ENCODE data around the gene CES4A. TPM values are rescaled to one million over a fixed set of nuclear protein-coding genes. Genes with fewer than 3 reads are reported as not detected.

Gene CES4A
- total and polyA plus RNA-seq, 9 of the 15 experiments (the other 6 are each of a cell fraction or from before 2014, with no cell fraction given), result 0.09 to 0.13 (median 0.11) TPM; not detected in 6

DNA sequence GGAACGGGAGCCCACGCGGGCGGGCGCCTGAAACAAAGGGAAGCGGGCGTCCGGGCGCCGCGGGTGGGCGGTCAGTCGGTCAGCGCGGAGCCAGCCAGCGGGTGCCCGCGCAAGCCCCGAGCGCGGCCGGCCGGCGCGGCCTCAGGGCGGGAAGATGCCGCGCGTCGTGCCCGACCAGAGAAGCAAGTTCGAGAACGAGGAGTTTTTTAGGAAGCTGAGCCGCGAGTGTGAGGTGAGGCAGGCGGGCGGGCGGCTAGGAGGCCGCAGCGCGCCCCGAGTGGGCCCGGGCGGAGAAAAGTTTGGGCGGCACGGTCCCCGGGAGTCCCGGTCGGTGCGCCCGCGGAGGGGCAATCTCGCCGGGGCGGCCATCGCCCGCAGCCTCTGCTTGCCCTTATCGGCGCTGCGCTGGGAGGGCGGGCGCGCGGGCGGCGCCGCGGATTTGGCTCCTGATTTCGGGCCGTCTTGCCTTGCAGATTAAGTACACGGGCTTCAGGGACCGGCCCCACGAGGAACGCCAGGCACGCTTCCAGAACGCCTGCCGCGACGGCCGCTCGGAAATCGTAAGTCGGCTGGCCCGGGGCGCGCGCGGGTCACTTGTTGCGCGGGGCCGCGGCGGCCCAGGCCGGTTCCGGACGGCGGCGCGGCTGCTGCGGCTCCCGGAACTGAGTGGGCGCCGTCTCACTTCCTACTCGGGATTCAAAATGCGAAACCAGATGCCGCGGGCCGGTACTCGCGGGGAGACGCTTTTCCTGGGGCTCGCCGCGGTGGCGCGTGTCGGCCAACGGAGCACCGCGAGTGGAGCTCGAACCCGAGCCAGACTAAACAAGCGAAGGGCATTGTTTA, 41.1 kb downstream of the CES4A start (continued):
- TF ChIP-seq ZNF699 (CRISPR knock-in tag; IDR thresholded peaks at IDR 0.05; ENCODE audit: insufficient replicate concordance) (no peak), CBX8 (IDR thresholded peaks at IDR 0.05; ENCODE audit: borderline replicate concordance, extremely low read depth, low read depth, low read length, poor library complexity, severe bottlenecking) (no peak), RUNX1 (IDR thresholded peaks at IDR 0.05; ENCODE audit: low read depth) (no peak), BACH1 (tag; IDR thresholded peaks at IDR 0.05) (no peak), SAFB (IDR thresholded peaks at IDR 0.05; ENCODE audit: borderline replicate concordance, low read depth, low read length) (peak; percentile 69; the same call in 1 of the 2 replicates), BCOR (IDR thresholded peaks at IDR 0.05) (no peak), ZNF263 (CRISPR knock-in tag; IDR thresholded peaks at IDR 0.05; ENCODE audit: borderline replicate concordance) (no peak), HCFC1 (IDR thresholded peaks at IDR 0.05; ENCODE audit: low read depth, low read length) (no peak; the same call in 1 of the 2 replicates), ZNF3 (CRISPR knock-in tag; IDR thresholded peaks at IDR 0.05) (no peak), RB1 (IDR thresholded peaks at IDR 0.05; ENCODE audit: low read depth) (peak; percentile 24; the same call in 1 of the 2 replicates), CBFA2T3 (IDR thresholded peaks at IDR 0.05) (peak; percentile 42), PHF20 (IDR thresholded peaks at IDR 0.05; ENCODE audit: partially characterized antibody) (peak; percentile 41)
- TF ChIP-seq, protein P1, sequence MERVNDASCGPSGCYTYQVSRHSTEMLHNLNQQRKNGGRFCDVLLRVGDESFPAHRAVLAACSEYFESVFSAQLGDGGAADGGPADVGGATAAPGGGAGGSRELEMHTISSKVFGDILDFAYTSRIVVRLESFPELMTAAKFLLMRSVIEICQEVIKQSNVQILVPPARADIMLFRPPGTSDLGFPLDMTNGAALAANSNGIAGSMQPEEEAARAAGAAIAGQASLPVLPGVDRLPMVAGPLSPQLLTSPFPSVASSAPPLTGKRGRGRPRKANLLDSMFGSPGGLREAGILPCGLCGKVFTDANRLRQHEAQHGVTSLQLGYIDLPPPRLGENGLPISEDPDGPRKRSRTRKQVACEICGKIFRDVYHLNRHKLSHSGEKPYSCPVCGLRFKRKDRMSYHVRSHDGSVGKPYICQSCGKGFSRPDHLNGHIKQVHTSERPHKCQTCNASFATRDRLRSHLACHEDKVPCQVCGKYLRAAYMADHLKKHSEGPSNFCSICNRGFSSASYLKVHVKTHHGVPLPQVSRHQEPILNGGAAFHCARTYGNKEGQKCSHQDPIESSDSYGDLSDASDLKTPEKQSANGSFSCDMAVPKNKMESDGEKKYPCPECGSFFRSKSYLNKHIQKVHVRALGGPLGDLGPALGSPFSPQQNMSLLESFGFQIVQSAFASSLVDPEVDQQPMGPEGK (CRISPR knock-in tag; IDR thresholded peaks at IDR 0.05; ENCODE audit: borderline replicate concordance), result no peak
- TF ChIP-seq, protein P2, sequence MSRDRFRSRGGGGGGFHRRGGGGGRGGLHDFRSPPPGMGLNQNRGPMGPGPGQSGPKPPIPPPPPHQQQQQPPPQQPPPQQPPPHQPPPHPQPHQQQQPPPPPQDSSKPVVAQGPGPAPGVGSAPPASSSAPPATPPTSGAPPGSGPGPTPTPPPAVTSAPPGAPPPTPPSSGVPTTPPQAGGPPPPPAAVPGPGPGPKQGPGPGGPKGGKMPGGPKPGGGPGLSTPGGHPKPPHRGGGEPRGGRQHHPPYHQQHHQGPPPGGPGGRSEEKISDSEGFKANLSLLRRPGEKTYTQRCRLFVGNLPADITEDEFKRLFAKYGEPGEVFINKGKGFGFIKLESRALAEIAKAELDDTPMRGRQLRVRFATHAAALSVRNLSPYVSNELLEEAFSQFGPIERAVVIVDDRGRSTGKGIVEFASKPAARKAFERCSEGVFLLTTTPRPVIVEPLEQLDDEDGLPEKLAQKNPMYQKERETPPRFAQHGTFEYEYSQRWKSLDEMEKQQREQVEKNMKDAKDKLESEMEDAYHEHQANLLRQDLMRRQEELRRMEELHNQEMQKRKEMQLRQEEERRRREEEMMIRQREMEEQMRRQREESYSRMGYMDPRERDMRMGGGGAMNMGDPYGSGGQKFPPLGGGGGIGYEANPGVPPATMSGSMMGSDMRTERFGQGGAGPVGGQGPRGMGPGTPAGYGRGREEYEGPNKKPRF (IDR thresholded peaks at IDR 0.05; ENCODE audit: low read depth, low read length), result no peak
- TF ChIP-seq, protein P3, sequence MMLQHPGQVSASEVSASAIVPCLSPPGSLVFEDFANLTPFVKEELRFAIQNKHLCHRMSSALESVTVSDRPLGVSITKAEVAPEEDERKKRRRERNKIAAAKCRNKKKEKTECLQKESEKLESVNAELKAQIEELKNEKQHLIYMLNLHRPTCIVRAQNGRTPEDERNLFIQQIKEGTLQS (IDR thresholded peaks at IDR 0.05), result no peak
- TF ChIP-seq, protein P3 (CRISPR knock-in tag; conservative IDR thresholded peaks at IDR 0.05), result no peak; the same call in 1 of the 2 replicates
- TF ChIP-seq, protein P4, sequence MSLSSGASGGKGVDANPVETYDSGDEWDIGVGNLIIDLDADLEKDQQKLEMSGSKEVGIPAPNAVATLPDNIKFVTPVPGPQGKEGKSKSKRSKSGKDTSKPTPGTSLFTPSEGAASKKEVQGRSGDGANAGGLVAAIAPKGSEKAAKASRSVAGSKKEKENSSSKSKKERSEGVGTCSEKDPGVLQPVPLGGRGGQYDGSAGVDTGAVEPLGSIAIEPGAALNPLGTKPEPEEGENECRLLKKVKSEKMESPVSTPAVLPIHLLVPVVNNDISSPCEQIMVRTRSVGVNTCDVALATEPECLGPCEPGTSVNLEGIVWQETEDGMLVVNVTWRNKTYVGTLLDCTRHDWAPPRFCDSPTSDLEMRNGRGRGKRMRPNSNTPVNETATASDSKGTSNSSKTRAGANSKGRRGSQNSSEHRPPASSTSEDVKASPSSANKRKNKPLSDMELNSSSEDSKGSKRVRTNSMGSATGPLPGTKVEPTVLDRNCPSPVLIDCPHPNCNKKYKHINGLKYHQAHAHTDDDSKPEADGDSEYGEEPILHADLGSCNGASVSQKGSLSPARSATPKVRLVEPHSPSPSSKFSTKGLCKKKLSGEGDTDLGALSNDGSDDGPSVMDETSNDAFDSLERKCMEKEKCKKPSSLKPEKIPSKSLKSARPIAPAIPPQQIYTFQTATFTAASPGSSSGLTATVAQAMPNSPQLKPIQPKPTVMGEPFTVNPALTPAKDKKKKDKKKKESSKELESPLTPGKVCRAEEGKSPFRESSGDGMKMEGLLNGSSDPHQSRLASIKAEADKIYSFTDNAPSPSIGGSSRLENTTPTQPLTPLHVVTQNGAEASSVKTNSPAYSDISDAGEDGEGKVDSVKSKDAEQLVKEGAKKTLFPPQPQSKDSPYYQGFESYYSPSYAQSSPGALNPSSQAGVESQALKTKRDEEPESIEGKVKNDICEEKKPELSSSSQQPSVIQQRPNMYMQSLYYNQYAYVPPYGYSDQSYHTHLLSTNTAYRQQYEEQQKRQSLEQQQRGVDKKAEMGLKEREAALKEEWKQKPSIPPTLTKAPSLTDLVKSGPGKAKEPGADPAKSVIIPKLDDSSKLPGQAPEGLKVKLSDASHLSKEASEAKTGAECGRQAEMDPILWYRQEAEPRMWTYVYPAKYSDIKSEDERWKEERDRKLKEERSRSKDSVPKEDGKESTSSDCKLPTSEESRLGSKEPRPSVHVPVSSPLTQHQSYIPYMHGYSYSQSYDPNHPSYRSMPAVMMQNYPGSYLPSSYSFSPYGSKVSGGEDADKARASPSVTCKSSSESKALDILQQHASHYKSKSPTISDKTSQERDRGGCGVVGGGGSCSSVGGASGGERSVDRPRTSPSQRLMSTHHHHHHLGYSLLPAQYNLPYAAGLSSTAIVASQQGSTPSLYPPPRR (CRISPR knock-in tag; IDR thresholded peaks at IDR 0.05; ENCODE audit: borderline replicate concordance), result no peak

Data from K562 (cell line).